GM23338 (cell line): Measurements from ENCODE around the gene AZU1.

Experiments
- CREB1 ChIP-seq: fragments of 250-450 bp; sonication (Bioruptor Pico); IDR thresholded peaks from 2 replicates; pipeline ENCODE4 v1.5.0; 2020; ENCODE audit warnings: low read depth, mild to moderate bottlenecking, moderate library complexity
- EZH2 ChIP-seq: fragments of 200-600 bp; sonication (generic); IDR thresholded peaks from one replicate; pipeline ENCODE4 v1.8.0; 2017; ENCODE audit warnings: antibody characterized with exemption, mild to moderate bottlenecking, low read depth; ENCODE audit not compliant: unreplicated experiment
- EZH2phosphoT487 ChIP-seq: fragments of 200-600 bp; sonication (generic); IDR thresholded peaks from one replicate; pipeline ENCODE4 v1.8.1; 2018; ENCODE audit warnings: antibody characterized with exemption; ENCODE audit not compliant: unreplicated experiment
- POLR2AphosphoS5 ChIP-seq: IDR thresholded peaks from 2 replicates; pipeline ENCODE4 v1.6.1; 2016; ENCODE audit warnings: antibody characterized with exemption, low read depth
- REST ChIP-seq: IDR thresholded peaks from one replicate; pipeline ENCODE4 v1.6.1; 2018; ENCODE audit warnings: antibody characterized with exemption; ENCODE audit not compliant: unreplicated experiment
- TF ChIP-seq, protein P1 (sequence below), 2 experiments: fragments of 200-600 bp in 1 of 2; sonication (generic) in 1 of 2; conservative IDR thresholded peaks; 2 replicates each; pipeline versions ENCODE4 v1.5.1 to v1.6.1; 2016 to 2017; ENCODE audit warnings: antibody characterized with exemption in 2 of 2, low read depth in 2 of 2, mild to moderate bottlenecking in 2 of 2, moderate library complexity in 1 of 2

- TF ChIP-seq POLR2AphosphoS5 (no peak; the same call in 1 of the 2 replicates), EZH2phosphoT487 (no peak), REST (no peak), CREB1 (CRISPR knock-in tag) (no peak), EZH2 (no peak)
- TF ChIP-seq, protein P1, sequence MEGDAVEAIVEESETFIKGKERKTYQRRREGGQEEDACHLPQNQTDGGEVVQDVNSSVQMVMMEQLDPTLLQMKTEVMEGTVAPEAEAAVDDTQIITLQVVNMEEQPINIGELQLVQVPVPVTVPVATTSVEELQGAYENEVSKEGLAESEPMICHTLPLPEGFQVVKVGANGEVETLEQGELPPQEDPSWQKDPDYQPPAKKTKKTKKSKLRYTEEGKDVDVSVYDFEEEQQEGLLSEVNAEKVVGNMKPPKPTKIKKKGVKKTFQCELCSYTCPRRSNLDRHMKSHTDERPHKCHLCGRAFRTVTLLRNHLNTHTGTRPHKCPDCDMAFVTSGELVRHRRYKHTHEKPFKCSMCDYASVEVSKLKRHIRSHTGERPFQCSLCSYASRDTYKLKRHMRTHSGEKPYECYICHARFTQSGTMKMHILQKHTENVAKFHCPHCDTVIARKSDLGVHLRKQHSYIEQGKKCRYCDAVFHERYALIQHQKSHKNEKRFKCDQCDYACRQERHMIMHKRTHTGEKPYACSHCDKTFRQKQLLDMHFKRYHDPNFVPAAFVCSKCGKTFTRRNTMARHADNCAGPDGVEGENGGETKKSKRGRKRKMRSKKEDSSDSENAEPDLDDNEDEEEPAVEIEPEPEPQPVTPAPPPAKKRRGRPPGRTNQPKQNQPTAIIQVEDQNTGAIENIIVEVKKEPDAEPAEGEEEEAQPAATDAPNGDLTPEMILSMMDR (conservative IDR thresholded peaks at IDR 0.05; ENCODE audit: low read depth in 2 of 2), result no peak
Observed at GRCh38 chr19:808423-808775, 19.2 kb upstream of the AZU1 start.
